Gastroesophageal sphincter (tissue), 4 donors: ENCODE results near the gene SEMA4A. TPM values are rescaled to one million over a fixed set of nuclear protein-coding genes. Genes with fewer than 3 reads are reported as not detected.

ENCODE experiments used
- ATAC-seq: fragments of 150-250 bp; one replicate; pipeline ENCODE4 v1.9.1; 2016; ENCODE audit warnings: mild to moderate bottlenecking, moderate library complexity
- H3K27ac ChIP-seq, 4 donors: fragments of 200-600 bp; sonication (generic) in 3 of 4; 1 replicate in 3 of 4; 2 replicates in 1 of 4; pipeline ENCODE4 v1.5.1; 2016 to 2019
- H3K27me3 ChIP-seq: fragments of 200-600 bp; sonication (generic); one replicate; pipeline ENCODE4 v1.5.1; 2019
- H3K36me3 ChIP-seq, 2 donors: fragments of 200-600 bp; sonication (generic); one replicate each; pipeline ENCODE4 v1.5.1; 2019; ENCODE audit warnings: control low read depth in 1 of 2
- H3K4me1 ChIP-seq, 3 donors: fragments of 200-600 bp; sonication (generic); 1 replicate in 2 of 3; 2 replicates in 1 of 3; pipeline ENCODE4 v1.5.1; 2016 to 2019; ENCODE audit warnings: control low read depth in 2 of 3
- H3K4me3 ChIP-seq, 2 donors: fragments of 200-600 bp; sonication (generic); one replicate each; pipeline ENCODE4 v1.5.1; 2019; ENCODE audit warnings: mild to moderate bottlenecking in 1 of 2, moderate library complexity in 1 of 2
- H3K9me3 ChIP-seq, 3 donors: fragments of 200-600 bp; sonication (generic); one replicate each; pipeline ENCODE4 v1.5.1; 2017 to 2019; ENCODE audit warnings: control low read depth in 2 of 3
- EP300 ChIP-seq: sonication (generic); formaldehyde crosslinking; IDR thresholded peaks from one replicate; pipeline ENCODE4 v1.6.1; 2017; ENCODE audit warnings: antibody characterized with exemption, mild to moderate bottlenecking
- POLR2A ChIP-seq, 2 donors: fragments of 450-650 bp; IDR thresholded peaks; one replicate each; pipeline ENCODE4 v1.6.1; 2017; ENCODE audit warnings: antibody characterized with exemption in 2 of 2, mild to moderate bottlenecking in 2 of 2, moderate library complexity in 1 of 2
- POLR2AphosphoS5 ChIP-seq: sonication (generic); formaldehyde crosslinking; IDR thresholded peaks from one replicate; pipeline ENCODE4 v1.6.1; 2017; ENCODE audit warnings: antibody characterized with exemption
- WGBS, 2 donors: methylation state at CpG; one replicate each; pipeline ENCODE4 v1.1.5; 2018; ENCODE audit warnings: low coverage in 1 of 2; 5-methylcytosine and 5-hydroxymethylcytosine counted together
- total RNA-seq, 4 donors: library from RNA; depleted of rRNA; stranded (reverse); fragments of >200 nt; gene quantifications; one replicate each; pipeline ENCODE4 v1.1.0, GENCODE V29; 2016
- TF ChIP-seq, protein P1 (sequence below), 4 experiments: fragments of 200-600 bp in 2 of 4; fragments of 450-650 bp in 2 of 4; sonication (generic) in 1 of 4; IDR thresholded peaks; one replicate each; pipeline ENCODE4 v1.5.1; 2017 to 2019; ENCODE audit warnings: antibody characterized with exemption in 4 of 4, mild to moderate bottlenecking in 2 of 4, moderate library complexity in 2 of 4

SEMA4A gene
- total RNA-seq, 4 donors from 2014 or later = 1.7 to 7.5 (median 3.4) TPM

DNA sequence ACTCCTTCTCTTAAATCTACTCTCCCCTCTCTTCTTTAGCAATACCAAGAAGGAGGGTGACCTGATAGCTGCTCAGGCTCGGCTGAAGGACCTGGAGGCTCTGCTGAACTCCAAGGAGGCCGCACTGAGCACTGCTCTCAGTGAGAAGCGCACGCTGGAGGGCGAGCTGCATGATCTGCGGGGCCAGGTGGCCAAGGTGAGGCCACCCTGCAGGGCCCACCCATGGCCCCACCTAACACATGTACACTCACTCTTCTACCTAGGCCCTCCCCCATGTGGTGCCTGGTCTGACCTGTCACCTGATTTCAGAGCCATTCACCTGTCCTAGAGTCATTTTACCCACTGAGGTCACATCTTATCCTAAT, 22.8 kb upstream of the SEMA4A start:
- H3K4me1 ChIP-seq = peaks cover 24 to 83% (median 51%) of the 10 kb centered on the region in 3 donors
- peaks cover 0 to 52% of the 10 kb centered on the region in 2 donors for H3K36me3 ChIP-seq
- H3K4me3 ChIP-seq = peak overlapping the region in 1 of 2 donors; percentile 2
- peak overlapping the region; percentile 94 to 100 (median 98) for H3K27ac ChIP-seq
- WGBS, 2 donors = no CpG with 5 or more reads among the region's 6 CpGs
- no peaks in the 10 kb centered on the region for H3K27me3 ChIP-seq
- no peak for ATAC-seq
- TF ChIP-seq, protein P1, sequence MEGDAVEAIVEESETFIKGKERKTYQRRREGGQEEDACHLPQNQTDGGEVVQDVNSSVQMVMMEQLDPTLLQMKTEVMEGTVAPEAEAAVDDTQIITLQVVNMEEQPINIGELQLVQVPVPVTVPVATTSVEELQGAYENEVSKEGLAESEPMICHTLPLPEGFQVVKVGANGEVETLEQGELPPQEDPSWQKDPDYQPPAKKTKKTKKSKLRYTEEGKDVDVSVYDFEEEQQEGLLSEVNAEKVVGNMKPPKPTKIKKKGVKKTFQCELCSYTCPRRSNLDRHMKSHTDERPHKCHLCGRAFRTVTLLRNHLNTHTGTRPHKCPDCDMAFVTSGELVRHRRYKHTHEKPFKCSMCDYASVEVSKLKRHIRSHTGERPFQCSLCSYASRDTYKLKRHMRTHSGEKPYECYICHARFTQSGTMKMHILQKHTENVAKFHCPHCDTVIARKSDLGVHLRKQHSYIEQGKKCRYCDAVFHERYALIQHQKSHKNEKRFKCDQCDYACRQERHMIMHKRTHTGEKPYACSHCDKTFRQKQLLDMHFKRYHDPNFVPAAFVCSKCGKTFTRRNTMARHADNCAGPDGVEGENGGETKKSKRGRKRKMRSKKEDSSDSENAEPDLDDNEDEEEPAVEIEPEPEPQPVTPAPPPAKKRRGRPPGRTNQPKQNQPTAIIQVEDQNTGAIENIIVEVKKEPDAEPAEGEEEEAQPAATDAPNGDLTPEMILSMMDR (IDR thresholded peaks at IDR 0.05) = peak in 1 of 4 experiments; percentile 18
- no peak for TF ChIP-seq POLR2AphosphoS5
- no peaks in the 10 kb centered on the region for H3K9me3 ChIP-seq

DNA sequence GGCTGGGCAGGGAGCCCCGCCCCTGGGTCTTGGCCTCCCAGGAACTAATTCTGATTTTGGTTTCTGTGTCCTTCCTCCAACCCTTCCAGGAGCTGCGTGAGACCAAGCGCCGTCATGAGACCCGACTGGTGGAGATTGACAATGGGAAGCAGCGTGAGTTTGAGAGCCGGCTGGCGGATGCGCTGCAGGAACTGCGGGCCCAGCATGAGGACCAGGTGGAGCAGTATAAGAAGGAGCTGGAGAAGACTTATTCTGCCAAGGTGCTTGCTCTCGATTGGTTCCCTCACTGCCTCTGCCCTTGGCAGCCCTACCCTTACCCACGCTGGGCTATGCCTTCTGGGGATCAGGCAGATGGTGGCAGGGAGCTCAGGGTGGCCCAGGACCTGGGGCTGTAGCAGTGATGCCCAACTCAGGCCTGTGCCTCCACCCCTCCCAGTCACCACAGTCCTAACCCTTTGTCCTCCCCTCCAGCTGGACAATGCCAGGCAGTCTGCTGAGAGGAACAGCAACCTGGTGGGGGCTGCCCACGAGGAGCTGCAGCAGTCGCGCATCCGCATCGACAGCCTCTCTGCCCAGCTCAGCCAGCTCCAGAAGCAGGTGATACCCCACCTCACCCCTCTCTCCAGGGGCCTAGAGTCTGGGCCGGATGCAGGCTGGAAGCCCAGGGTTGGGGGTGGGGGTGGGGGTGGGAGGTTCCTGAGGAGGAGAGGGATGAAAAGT, 18.5 kb upstream of the SEMA4A start:
- peaks cover 4 to 96% of the 10 kb centered on the region in 2 donors for H3K36me3 ChIP-seq
- peaks cover 5 to 71% (median 12%) of the 10 kb centered on the region in 3 donors for H3K4me1 ChIP-seq
- WGBS, 2 donors = 40 to 85% methylated on average over 1 to 4 of the region's 18 CpGs
- no peaks in the 10 kb centered on the region for H3K9me3 ChIP-seq
- TF ChIP-seq POLR2AphosphoS5 (no peak), EP300 (no peak), POLR2A (IDR thresholded peaks at IDR 0.05) (no peak)
- TF ChIP-seq, protein P1 (IDR thresholded peaks at IDR 0.05) = no peak
- no peak for ATAC-seq
- no peaks in the 10 kb centered on the region for H3K27me3 ChIP-seq
- no peak overlapping the region for H3K4me3 ChIP-seq
- peak overlapping the region in 3 of 4 donors; percentile 9 to 83 (median 55) for H3K27ac ChIP-seq

DNA sequence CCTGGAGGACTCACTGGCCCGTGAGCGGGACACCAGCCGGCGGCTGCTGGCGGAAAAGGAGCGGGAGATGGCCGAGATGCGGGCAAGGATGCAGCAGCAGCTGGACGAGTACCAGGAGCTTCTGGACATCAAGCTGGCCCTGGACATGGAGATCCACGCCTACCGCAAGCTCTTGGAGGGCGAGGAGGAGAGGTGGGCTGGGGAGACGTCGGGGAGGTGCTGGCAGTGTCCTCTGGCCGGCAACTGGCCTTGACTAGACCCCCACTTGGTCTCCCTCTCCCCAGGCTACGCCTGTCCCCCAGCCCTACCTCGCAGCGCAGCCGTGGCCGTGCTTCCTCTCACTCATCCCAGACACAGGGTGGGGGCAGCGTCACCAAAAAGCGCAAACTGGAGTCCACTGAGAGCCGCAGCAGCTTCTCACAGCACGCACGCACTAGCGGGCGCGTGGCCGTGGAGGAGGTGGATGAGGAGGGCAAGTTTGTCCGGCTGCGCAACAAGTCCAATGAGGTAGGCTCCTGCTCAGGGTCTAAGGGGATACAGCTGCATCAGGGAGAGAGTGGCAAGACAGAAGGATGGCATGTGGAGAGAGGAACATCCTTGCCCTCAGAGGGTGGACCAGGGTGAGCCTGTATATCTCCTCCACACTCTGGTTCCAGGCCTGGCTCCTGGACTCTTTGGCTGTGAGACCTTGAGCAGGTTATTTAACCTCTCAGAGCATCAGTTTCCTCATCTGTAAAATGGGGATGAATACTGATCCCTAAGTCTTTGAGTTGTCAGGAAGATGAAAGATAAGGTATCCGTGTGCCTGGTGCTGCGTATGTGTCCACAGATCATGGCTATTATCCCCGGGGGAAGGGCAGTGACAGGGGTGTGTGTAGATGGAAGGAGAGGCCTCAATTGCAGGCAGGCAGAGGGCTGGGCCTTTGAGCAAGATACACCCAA, 17.2 kb upstream of the SEMA4A start:
- H3K4me3 ChIP-seq = no peak overlapping the region
- peaks cover 3 to 71% (median 6%) of the 10 kb centered on the region in 3 donors for H3K4me1 ChIP-seq
- no peak for TF ChIP-seq POLR2A (IDR thresholded peaks at IDR 0.05)
- TF ChIP-seq, protein P1 (IDR thresholded peaks at IDR 0.05) = no peak
- TF ChIP-seq POLR2AphosphoS5 = no peak
- TF ChIP-seq EP300 = no peak
- H3K27ac ChIP-seq = peak overlapping the region in 3 of 4 donors; percentile 38 to 83 (median 81)
- no peaks in the 10 kb centered on the region for H3K9me3 ChIP-seq
- H3K36me3 ChIP-seq = peaks cover 4 to 88% of the 10 kb centered on the region in 2 donors
- no CpG with 5 or more reads among the region's 34 CpGs for WGBS, 2 donors
- no peak for ATAC-seq
- no peaks in the 10 kb centered on the region for H3K27me3 ChIP-seq

DNA sequence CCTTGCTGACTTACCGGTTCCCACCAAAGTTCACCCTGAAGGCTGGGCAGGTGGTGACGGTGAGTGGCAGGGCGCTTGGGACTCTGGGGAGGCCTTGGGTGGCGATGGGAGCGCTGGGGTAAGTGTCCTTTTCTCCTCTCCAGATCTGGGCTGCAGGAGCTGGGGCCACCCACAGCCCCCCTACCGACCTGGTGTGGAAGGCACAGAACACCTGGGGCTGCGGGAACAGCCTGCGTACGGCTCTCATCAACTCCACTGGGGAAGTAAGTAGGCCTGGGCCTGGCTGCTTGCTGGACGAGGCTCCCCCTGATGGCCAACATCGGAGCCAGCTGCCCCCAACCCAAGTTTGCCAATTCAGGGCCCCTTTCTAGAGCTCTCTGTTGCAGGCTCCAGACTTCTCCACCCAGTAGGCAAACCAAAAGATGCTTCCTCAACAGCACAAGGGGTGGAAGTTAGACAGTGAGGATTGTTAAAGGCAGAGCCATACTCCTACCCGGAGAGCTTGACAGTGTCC, 16.4 kb upstream of the SEMA4A start:
- Histone ChIP-seq H3K9me3 (no peaks in the 10 kb centered on the region), H3K27me3 (no peaks in the 10 kb centered on the region), H3K36me3 (peaks cover 4 to 80% of the 10 kb centered on the region in 2 donors), H3K4me3 (no peak overlapping the region), H3K4me1 (peaks cover 4 to 71% (median 13%) of the 10 kb centered on the region in 3 donors), H3K27ac (peak overlapping the region in 3 of 4 donors; percentile 38 to 83 (median 81))
- TF ChIP-seq POLR2AphosphoS5 (no peak), POLR2A (IDR thresholded peaks at IDR 0.05) (no peak), EP300 (no peak)
- TF ChIP-seq, protein P1 (IDR thresholded peaks at IDR 0.05) = no peak
- no peak for ATAC-seq
- WGBS, 2 donors = 40% methylated on average over 1 of the region's 12 CpGs; no CpG with 5 or more reads in 1 of the 2 donors
